Stimulated activated CD8-positive, alpha-beta memory T cell treated with anti-CD3 and anti-CD28 coated beads, Interleukin-4, amount 100 ng/mL, for 24 hours (primary cell): Measurements from ENCODE around the gene PRDM13.
A peak's percentile ranks its signal among the peaks of the same experiment; 100 is the strongest.
"Not testable (repeated sequence)": the region's sequence is repeated elsewhere in the genome, so short reads cannot be mapped to it uniquely, and the experiment has no call there.

Source experiments
- DNase-seq: peaks from one replicate; pipeline ENCODE4 v3.0.0-alpha.2; 2020; ENCODE audit warnings: low read depth

The PRDM13 gene

GRCh38 chr6:99606656-99607415 lies at the start of gene PRDM13:
Gene PRDM13 (plus strand): TSS chr6:99606833. CDS start chr6:99607035, 202 bp downstream.
- no peak for DNase-seq

DNA sequence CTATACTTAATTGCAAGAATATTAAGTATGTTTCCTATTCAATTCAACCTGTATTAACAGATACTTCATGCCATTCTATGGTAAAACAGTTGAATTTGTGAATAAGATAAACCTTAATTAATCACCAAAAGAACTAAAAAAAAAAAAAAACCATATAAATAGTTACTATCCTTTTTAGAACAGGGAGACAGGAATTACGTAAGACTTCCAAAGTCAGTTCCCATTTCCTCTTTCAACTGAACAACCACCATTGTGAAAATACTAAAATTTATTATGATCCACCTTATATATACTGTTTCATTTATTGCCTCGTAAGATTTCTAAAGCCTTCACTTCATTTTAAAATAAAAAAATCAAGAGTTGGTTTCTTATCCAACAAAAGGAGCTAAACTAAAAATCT lies 47.6 kb upstream of the PRDM13 start:
- no peak for DNase-seq

DNA sequence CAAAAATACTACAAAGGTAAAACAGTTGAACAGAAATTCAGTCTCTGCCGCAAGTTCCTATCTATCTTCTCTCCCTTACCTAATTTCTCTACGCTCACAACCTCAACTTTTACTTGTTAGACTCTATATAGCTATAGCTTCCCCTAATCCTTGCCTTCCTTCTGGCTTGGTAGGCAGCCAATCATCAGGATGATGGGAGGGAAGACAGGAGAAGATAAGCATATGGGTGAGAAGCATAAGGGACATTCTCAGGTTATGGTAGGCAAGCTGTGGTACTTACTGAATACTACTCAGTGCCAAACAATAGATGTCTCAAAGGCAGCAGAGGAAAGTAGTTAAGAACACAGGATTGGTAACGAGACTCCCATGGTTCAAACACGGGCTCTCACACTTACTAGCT lies 46.0 kb upstream of the PRDM13 start:
- no peak for DNase-seq

DNA sequence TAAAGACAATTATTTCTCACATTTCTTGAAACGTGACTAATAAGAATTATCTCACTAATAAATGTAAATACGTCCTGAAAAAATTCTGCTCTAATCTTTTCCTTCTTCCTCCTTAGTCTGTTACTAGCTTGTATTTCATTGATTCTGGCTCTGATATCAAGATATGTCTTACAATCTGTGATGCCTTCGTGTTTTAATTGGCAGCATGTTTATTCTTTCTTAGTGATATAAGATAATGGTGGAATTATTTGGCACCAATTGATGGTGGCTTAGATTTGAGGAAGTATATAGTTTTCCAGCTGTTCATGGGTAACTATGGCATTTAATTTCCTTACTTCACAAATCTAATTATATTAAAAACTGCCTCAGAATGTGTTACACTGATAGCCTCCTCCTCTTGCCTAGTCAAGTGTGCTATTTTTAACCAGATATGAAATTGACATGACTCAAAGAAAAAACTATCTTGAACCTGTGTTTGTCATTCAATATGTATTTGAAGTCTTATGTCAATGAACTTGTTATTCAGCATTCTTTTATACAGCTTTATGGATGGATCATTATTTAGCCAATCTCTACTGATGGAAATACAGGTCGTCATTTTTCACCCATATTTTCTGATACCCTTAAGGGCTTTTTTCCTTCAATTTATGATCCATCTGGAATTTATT lies 43.4 kb upstream of the PRDM13 start:
- DNase-seq: no peak

- peak; percentile 85 for DNase-seq
These were observed 38.3 kb upstream of the PRDM13 start, which contains the start of gene CCNC for GRCh38 chr6:99568103-99568933. Gene CCNC (minus strand): TSS chr6:99568660. CDS start chr6:99568527, 133 bp downstream.

- DNase-seq: no peak
These were observed 32.5 kb upstream of the PRDM13 start for GRCh38 chr6:99573980-99574617.

DNA sequence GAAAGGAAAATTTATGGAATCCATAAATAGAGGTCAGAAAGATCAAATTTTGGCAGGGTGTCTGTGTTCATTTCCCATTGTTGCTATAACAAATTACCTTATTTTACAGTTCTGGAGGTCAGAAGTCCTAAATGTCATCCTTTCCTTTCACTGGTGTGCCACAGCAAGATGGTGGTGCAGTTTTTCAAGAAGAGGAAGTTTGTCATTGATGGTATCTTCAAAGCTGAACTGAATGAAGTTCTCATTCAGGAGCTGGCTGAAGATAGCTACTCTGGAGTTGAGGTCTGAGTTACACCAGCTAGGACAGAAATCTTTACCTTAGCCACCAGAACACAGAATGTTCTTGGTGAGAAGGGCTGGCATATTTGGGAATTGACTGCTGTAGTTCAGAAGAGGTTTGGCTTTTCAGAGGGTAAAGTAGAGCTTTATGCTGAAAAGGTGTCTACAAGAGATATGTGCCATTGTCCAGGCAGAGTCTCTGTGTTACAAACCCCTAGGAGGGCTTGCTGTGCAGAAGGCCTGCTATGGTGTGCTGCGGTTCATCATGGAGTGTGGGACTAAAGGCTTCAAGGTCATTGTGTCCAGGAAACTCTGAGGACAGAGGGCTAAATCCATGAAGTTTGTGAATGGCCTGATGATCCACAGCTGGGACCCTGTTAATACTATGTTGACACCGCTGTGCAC lies 30.9 kb upstream of the PRDM13 start:
- DNase-seq: no peak

- DNase-seq: no peak
These were observed 26.9 kb upstream of the PRDM13 start for GRCh38 chr6:99579781-99580180.

GRCh38 chr6:99587792-99588191 lies 18.8 kb upstream of the PRDM13 start:
- no peak for DNase-seq

GRCh38 chr6:99588618-99589289 lies 17.9 kb upstream of the PRDM13 start:
- DNase-seq: peak; percentile 52

- DNase-seq: no peak
These were observed 17.4 kb upstream of the PRDM13 start for GRCh38 chr6:99589290-99589672.

GRCh38 chr6:99589907-99590493 lies 16.6 kb upstream of the PRDM13 start:
- DNase-seq: no peak

DNA sequence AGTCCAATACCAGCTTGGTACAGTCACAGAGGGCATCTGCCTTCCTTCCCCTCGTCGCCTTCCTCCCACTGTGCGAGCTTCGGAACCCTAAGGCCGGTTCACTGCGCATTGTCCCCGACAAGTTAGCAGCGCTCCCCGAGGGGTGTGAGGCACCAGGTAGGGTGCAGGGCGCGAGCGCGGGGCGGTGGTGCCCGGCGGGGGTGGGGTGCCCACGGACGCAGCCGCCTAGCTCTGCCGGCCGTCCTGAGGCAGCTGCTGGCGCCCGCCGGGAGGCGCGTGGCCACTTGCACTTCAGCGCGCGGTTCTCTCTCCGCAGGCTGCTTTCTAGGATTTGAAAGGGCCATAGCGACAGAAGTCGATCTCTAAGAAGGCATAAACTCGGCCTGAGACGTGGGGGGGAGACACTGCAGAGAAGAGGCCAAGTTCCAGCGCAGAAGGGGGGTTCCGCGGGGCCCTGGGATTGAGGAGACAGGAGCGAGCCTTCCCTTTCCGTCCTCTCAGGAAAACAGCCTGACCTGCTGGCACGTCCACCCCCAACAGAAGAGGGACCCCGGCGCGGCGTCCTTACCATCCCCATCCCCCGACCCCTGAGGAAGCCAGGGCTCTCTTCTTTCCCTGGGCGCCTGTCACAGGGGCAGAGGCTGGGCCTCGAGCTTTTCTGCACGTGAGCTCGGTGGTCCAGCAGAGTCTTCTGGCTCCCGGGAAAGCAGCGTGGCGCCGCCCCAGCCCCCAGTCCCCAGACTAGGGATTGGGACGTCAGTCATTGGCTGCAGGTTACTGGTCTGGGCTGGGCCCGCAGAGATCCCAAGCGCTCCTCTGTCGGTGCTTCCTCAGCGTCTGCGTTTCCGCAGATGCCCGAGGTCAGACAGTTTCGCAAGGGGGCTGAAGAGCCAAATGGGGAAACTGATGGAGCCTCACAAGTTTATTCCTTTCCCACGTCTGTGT lies 15.6 kb upstream of the PRDM13 start:
- DNase-seq: no peak

GRCh38 chr6:99591673-99592364 lies 14.8 kb upstream of the PRDM13 start:
- no peak for DNase-seq

- no peak for DNase-seq
These were observed 13.7 kb upstream of the PRDM13 start for GRCh38 chr6:99592900-99593299.

DNA sequence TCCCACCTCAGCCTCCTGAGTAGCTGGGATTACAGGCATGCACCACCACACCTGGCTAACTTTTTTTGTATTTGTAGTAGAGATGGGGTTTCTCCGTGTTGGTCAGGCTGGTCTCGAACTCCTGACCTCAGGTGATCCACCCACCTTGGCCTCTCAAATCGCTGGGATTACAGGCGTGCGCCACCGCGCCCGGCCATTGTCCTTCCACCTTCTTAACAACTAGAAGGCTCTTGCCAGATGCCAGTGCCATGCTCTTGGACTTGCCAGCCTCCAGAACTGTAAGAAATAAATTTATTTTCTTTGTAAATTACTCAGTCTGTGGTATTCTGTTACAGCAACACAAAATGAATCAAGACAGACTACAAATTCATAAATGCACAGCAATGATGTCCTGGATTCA lies 11.9 kb upstream of the PRDM13 start:
- DNase-seq: not testable (repeated sequence)

DNA sequence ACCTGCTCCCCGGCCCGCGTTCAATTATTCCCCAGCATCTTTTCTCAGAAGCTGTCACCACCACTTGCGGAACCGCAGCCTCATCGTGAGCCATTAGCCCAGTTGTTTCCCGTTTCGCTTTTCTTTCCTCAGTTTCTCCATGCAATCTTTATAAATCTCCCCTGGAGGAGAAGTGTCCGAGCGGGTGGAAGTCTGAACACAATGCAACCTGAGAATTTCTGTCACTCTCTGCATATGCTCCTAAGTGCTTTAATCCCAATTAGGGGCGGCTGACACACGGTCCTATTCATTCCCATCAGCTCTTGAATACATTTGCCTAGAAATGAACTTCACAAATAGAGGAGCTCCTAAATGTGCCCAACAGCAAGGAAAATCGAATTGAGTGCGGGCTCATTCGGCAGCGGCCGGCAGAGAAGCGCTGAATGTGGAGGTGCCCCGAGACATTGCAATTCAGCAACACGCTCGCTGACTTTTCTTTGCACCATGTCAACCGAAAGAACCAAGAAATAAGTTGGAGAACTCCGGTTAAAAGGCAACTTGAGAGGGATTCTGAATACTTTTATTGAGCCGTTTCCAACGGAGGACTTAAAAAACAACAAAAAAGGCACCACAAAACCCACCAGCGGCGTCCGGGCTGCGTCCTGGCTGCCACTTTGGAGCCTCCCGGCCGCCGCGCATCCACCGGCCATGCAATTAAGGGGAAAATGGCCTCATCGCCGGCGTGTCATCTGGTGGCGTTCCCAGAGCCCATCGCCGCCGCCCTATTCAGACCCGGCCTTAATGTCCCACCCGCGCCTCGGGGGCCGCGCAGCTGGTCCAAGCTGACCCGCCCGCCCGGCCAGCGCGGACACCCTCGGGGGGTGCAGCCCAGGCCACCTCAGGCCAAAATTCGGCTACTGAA lies 3.9 kb upstream of the PRDM13 start:
- DNase-seq: no peak
